GM21390 (cell line): ENCODE results near the gene NKAPL.

Experiments
- ATAC-seq: cut with Tn5 transposase; IDR thresholded peaks from one replicate; pipeline ENCODE4 v1.9.1; 2021; ENCODE audit not compliant: unreplicated experiment

Gene NKAPL

DNA sequence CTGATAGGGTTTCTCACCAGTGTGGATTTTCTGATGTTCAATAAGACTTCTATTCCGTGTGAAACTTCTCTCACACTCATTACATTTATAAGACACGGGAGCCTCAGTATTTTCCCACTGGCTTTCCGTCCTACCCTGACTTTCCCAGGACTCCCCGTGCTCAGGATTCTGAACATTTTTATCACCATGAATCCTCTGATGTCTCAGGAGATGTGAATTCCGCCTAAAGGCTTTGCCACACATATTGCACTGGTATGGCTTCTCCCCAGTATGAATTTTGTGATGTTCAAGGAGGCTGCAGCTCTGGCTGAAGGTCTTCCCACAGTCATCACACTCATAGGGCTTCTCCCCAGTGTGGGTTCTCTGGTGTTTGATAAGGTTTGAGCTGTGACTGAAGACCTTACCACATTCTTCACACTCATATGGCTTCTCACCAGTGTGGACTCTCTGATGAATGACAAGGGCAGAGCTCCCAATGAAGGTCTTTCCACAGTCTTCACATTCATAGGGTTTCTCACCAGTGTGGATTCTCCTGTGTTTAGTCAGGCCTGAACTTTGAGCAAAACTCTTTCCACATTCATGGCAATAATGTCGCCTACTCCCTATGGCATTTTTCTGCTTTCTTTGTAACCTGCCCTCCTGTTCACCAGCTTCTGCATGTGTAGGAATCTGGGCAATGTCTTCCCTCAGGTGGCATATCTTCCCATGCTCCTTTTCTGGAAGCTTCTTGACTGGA, 13.7 kb upstream of the NKAPL start:
- no peak for ATAC-seq

- ATAC-seq: no peak
Measured at GRCh38 chr6:28248916-28249315, 10.2 kb upstream of the NKAPL start.

DNA sequence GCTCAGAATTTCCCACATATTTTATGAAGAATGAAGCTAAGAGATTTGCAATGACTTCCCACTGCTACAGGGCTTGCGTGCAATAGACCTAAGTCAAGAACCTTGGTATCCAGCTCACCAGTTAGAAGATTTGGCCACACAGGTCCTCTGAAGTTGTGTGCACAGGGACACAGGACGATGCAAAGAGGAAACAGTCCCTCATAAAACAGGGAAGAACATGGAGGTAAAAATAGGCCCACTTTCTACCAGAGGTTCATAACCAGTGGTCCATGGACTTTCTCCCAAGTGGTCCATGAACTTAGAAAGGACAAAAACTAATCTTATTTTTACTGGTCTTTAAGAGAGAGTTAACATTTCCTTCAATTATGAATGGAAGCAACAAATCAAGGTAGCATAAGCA, 8.3 kb upstream of the NKAPL start:
- ATAC-seq: no peak

DNA sequence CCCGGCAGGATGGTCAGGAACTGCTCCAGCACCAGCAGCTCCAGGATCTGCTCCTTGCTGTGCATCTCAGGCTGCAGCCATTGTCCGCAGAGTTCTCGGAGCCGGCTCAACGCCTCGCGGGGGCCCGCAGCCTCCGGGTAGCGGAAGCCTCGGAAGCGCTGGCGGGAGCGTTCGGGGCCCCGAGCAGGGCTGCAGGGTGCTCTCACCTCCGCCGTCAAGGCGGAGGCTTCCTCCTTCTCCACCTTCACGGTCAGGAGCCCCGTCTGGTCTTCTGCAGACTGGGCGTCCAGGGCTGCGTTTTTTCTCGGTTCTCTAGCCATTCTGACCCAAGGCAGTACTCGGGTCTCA, 7.5 kb upstream of the NKAPL start:
- peak; percentile 45 for ATAC-seq

GRCh38 chr6:28252009-28252975, 6.8 kb upstream of the NKAPL start, which contains the start of gene ZKSCAN4:
Gene ZKSCAN4, minus strand, starts transcription at chr6:28252269. Its CDS starts 289 bp downstream, at chr6:28251980.
- peak; percentile 73 for ATAC-seq

DNA sequence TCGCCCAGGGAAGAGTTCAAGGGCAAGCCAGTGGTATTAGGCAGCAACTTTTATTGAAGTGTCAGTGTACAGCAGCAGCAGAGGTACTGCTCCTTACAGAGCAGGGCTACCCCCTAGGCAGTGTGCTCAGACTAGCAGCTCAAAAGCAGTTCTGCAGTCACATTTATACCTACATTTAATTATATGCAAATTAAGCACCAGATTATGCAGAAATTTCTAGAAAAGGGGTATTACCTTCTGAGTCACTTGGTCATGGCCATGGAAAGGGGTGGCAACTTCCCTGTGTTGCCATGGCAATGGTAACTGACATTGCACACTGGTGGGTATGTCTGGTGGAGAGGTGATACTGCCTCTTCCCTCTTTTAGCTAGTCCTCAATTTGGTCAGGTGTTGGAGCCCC, 5.0 kb upstream of the NKAPL start:
- ATAC-seq: no peak

- no peak for ATAC-seq
Measured at GRCh38 chr6:28257042-28257441, 2.1 kb upstream of the NKAPL start.

- no peak for ATAC-seq
Measured at GRCh38 chr6:28263922-28264321, 4.8 kb downstream of the NKAPL start.

DNA sequence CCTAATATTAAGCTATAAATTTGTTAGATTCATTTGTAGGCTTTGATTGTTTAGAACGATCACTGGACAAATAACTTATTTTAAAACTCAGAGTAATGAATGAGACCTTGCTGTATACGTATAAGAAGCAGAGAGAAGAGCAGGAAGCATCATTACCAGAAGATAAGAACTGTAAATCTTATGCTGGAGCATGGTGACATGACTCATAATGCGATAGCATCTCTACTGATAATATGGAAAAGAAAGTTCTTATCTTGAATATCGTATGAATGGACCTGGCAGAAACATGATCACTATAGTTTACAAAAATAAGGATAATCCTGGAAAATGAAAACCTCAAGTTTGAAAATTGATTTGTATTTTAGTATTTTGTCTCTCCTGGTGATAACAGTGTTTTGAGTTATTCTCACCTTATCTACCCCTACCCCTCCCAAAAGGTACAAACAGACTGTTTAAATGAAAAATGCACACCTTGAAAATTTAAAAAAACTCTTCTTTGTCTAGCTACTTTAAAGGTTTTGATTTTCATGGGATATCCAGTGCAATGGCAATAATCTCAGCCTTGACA, 5.8 kb downstream of the NKAPL start:
- no peak for ATAC-seq

DNA sequence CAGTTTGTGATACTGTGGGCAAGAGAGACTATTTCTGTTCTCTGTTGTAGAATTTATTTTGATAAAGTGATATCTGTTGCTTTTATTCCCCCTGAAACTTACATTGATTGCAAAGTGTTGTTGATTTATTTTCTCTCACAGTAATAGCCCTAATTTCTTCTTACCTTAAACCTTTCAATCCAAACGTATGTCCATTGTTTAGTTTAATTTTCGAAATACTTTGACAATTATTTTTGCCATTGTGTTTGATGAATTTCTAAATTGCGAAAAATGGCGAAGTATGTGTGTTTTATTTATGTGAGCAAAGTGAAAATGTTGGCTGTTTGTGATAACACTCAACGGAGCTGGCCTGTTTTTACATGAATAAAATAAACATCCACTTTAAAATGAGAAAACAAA, 7.5 kb downstream of the NKAPL start:
- no peak for ATAC-seq

DNA sequence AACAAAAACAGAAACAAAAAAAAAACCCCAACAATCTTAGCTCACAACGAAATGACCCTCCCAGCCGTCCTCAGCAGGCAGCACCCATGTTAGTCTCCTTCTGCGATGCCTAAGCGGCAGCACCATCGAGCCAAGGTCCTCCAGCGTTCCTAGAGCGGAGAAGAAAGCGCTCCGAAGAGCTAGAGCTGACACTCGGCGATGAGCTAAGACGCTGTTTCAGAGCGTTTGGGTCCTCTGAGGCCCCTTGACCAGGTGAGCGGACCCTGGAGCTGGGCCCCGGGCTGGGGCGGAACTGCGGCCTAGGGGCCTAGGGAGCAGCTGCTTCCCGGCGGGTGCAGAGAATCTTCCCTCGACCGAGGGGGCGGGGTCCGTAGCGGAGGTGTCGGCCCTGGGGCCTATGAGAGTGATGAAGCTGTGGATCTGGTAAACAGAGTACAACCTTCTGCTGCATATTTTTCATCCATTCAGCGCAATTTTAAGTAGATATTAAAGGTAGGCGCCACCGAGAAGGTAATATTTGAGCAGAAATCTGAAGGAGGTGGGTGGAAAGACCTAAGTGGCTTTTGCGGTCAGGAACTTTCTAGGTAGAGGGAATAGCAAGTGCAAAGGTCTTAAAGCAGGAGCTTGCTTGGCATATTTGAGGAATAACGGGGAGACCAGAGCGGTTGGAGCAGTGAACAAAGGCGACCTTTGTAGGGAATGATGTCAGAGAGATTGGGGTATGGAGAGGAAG, 8.0 kb downstream of the NKAPL start, which contains the start of gene ZSCAN26:
Gene ZSCAN26, plus strand, starts transcription at position 182 of the 733 bp plus-strand sequence. CDS start 4,777 bp downstream, outside the sequence.
- ATAC-seq: peak; percentile 92

- ATAC-seq: no peak
Measured at GRCh38 chr6:28267695-28268059, 8.6 kb downstream of the NKAPL start.

- no peak for ATAC-seq
Measured at GRCh38 chr6:28269492-28269891, 10.4 kb downstream of the NKAPL start.

- ATAC-seq: no peak
Measured at GRCh38 chr6:28274888-28275287, 15.8 kb downstream of the NKAPL start.

DNA sequence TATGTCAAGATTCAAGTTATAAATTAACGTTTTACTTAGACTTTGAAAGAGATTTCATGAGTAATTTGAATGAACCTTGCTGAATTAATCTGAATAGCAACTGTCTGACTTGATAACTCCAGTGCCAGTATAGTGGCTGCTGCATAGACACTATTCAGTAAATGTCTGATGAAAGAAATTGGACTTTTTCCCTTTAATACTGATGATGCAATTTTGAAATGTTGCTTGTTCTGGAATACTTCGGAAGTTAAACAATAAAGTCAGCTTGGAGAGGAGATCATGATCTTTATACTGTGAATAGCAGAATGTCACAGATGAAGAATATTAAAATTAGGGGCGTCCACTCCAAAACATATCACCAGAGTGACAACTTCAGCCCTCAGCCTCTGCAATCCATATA, 18.6 kb downstream of the NKAPL start:
- ATAC-seq: no peak

- ATAC-seq: no peak
Measured at GRCh38 chr6:28280595-28281287, 21.6 kb downstream of the NKAPL start.

GRCh38 chr6:28281288-28282064, 22.4 kb downstream of the NKAPL start, which contains the start of gene PGBD1:
Gene PGBD1, plus strand, starts transcription at chr6:28281572. Its CDS starts 2,242 bp downstream, at chr6:28283814.
- ATAC-seq: peak; percentile 82

DNA sequence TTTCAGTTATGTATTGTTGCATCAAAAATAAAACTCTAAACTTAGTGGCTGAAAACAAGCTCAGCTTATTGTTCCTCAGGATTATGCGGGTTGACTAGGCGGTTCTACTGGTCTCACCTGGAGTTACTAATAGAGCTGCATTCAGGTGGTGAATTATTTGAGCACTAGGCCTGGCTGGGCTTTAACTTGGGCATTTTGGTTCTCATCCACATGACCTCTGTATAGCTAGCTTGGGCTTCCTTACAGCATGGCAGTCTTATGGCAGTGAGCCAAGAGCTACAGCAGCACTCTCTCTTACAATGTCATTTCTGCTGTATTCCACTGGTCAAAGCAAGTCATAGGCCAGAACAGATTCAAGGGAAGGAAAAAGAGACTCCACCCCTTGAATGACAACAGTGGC, 23.8 kb downstream of the NKAPL start:
- no peak for ATAC-seq

- ATAC-seq: no peak
Measured at GRCh38 chr6:28291573-28291972, 32.5 kb downstream of the NKAPL start.

GRCh38 chr6:28295326-28295725, 36.2 kb downstream of the NKAPL start:
- ATAC-seq: no peak
